GM18505 (cell line): Measurements from ENCODE around the gene RHOJ.
"Not testable (repeated sequence)": the region's sequence is repeated elsewhere in the genome, so short reads cannot be mapped to it uniquely, and the experiment has no call there.

Experiments used
- ATAC-seq: cut with Tn5 transposase; IDR thresholded peaks from one replicate; pipeline ENCODE4 v1.9.1; 2021; ENCODE audit not compliant: unreplicated experiment
- POLR2A ChIP-seq: IDR thresholded peaks from 4 replicates; pipeline ENCODE4 v1.6.1; 2011; ENCODE audit warnings: borderline replicate concordance; ENCODE audit not compliant: insufficient read depth, insufficient read length; ENCODE audit errors: extremely low read depth

The RHOJ gene

DNA sequence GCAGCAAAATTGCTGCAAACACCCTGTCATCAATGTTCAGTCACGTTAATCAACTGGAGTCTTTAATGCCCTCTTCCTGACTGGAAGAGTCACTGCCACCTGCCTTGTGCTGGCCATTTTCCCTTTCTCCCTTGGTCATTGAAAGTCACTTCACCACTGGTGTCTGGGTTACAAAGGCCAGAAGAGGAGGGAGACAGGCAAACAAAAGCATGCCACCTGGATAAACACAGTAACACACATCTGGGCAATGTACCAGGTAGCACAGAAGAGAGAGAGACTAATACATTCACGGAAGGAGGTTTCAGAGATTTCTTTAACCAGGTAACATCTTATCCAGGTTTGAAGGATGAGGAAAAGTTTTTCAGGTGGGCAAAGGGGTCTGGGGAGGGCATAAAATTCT lies 81.8 kb downstream of the RHOJ start:
- ATAC-seq = no peak
- TF ChIP-seq POLR2A = no peak

GRCh38 chr14:63287666-63288483 lies 83.6 kb downstream of the RHOJ start:
- no peak for ATAC-seq
- no peak for TF ChIP-seq POLR2A

GRCh38 chr14:63288853-63289252 lies 84.6 kb downstream of the RHOJ start:
- no peak for TF ChIP-seq POLR2A
- no peak for ATAC-seq

GRCh38 chr14:63290741-63291430 lies 86.6 kb downstream of the RHOJ start:
- no peak for TF ChIP-seq POLR2A
- no peak for ATAC-seq

- no peak for TF ChIP-seq POLR2A
- ATAC-seq = no peak
These were observed 88.6 kb downstream of the RHOJ start for GRCh38 chr14:63292805-63293204.

DNA sequence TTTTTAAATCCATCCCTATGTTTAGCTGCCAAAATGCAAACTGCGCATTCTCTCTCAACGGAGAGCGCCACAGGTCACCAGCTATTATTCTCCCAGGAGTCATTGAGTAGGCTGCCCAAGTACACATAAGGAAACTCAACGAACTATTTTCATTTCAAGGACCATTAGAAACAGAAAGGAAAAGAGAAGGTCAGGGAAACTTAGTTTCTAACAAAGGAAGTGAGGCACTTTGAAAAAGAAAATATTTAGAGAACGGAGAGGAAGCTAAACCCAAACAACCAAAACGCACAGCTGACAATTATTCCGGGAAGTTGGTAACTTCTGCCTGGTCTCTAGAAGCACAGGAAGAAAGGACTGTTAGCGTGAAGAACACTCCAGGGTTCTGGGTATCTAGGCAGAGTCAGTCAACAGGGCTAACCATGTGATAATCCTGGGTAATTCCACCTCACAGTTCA lies 91.0 kb downstream of the RHOJ start:
- ATAC-seq = no peak
- no peak for TF ChIP-seq POLR2A

DNA sequence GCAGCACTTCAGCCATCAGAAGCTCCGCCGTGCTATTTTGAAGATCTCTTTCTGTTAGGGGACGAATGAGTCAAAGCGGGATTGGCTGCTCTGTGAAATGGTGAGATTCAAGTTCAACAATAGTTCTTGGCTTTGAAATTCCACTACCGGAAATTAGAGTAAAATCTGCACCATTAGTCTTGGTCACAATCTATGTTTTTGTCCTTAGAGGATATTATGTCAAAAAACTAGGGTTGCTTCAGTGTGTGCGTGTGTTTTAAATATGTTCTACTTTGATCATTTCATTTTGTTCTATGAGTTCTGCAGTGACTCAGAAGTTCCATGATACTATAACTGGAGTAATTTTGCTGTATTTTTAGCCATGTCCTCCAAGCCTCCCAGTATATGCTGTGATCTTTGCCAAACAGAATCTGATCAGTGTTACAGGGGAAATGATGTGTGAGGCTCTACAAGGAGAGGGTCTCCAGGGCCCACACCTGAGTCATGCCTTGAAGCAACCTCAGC lies 91.9 kb downstream of the RHOJ start:
- no peak for ATAC-seq
- no peak for TF ChIP-seq POLR2A

GRCh38 chr14:63297372-63298063 lies 93.3 kb downstream of the RHOJ start:
- no peak for ATAC-seq
- no peak for TF ChIP-seq POLR2A

- ATAC-seq = no peak
These were observed 95.3 kb downstream of the RHOJ start for GRCh38 chr14:63299351-63300110.

DNA sequence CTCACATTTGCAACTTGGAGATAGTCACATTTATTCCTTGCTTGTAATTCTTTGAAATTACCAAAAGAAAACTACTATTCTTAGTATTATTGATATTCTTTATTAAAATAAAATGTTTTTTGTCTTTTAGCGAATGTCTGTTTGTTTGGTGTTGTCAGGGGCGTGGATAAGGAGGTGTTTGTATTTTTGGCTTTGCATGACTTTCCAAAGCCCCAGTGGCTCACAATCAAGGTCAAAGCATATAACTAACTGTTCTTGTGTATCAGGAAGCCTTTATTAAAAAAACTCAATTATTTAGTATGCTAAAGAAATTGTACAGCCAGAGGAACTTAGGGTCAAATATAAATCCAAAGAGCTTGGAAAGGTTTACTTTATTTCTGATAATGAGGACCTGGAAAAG lies 96.6 kb downstream of the RHOJ start:
- TF ChIP-seq POLR2A = no peak
- ATAC-seq = no peak

More at GRCh38 chr14:63299351-63300110, 95.3 kb downstream of the RHOJ start:
- no peak for TF ChIP-seq POLR2A

- no peak for TF ChIP-seq POLR2A
- no peak for ATAC-seq
These were observed 97.8 kb downstream of the RHOJ start for GRCh38 chr14:63301891-63302534.

GRCh38 chr14:63304429-63304828 lies 100.2 kb downstream of the RHOJ start:
- not testable (repeated sequence) for ATAC-seq
